ENCODE results near the gene FAF1. TPM values are rescaled to one million over a fixed set of nuclear protein-coding genes. Genes with fewer than 3 reads are reported as not detected.

The FAF1 gene
- total RNA-seq, 1 donor from 2014 or later: 82.6 TPM

DNA sequence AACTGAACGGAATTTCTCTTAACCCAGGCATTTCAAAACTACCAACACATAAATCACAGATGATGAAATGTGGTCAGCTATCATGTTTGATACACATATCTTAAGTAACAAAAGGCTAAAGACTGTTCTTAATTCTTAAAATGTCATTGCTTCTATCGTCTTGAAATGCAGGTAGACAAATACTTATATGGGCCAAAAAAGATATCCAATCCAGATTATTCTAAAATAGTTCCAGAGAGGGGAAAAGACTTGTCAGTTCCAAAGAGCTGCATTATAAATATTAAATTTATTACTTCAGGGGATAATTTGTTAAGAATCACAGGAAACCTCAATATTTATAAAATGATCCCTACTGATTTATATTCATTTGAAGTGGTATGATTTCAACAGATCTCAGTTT is 259.4 kb downstream of the FAF1 start:
- DNase-seq: no peak

DNA sequence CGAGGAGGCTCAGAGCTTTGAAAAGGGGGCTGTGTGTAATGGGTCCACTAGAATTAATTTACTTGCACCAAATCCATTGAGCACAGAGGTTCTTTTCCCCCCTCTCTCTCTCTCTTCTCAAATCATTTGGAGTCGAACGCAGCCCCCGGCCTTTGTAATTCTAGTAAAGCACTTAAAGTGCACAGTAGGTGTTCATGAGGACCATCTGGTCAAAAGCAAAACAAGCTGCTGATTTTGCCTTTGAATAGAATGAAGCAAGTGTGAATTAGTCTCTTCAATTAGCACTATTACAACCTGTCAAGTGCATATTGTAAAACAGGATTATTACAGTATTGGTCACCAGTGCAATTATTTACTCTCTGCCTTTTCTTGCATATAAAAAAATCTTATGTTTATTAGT is 259.9 kb downstream of the FAF1 start:
- DNase-seq: no peak

DNA sequence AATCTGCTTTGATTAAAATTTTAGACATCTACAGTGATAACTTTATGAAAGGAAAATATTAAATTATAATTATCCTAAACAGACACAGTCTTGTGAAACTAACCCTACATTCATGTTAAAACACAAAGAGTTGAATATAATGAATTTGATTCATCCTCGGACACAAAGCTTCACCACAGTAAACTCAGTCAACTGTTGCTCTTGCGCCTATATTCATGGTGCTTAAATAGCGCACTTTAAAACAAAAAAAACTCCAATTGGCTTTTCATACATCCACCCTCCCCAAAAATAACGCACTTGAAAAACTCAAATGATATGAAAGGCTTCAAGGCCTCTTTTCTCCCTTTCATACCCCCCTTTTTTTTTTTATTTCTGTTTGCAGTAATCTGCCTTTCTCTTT is 260.3 kb downstream of the FAF1 start:
- DNase-seq: no peak

DNA sequence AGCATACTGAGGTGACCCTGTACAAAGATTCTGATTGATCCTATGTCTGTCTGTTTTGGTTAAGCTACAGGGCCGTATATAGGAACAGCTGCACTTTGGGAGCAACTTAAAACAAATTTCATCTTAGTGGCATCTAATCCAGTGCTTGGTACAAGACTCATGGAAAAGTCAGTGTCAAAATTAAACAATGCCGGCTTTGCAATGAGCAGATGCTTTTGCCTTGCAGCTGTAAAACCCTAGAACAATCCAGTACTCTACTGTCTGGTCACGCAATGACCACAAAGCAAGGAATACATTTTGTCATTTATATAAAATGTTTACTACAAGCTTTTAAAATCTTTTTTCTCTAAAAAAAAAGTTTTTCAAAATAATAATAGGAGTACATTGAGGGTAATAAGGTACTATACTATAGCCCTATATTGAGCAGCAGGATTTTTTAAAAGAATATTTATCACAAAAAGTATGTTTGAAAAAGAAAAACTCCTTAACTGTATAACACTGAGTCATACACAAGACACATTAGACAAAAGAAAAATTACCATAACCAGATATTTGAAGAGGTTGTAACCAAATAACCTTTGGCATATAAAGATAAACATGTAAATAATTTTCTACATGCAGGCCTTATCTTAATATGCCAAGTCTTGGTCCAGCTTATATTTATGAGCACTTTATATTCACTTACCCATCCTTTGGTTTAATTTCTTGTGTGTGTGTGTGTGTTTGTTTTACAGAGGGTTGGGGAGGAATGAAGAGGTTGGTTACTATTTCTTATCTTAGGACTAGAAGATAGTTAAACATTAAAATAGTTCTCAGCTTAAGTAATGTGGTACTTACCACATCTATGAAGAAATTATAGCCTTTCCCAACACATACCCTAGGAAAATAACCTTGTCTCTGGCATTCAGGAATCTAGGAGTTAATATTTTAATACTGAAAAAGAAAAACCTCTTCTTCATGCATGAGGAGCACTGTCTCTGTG is 262.3 kb downstream of the FAF1 start:
- no peak for DNase-seq

DNA sequence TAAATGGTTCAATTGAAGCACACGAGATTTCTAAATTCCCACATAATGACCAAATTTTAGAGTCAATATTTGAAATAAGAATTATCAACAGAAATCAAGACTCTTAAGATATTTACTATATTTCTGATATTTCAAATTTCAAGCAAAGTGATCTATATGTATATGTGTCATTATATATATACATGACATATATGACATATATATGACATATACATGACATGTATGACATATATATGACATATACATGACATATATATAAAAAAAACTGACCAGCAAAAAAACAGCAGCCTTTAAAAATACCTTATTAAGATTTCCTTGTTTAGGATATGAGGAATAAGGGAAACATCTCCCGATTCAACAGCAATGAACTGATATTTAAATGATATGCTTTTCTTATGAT is 266.2 kb downstream of the FAF1 start:
- no peak for DNase-seq

DNA sequence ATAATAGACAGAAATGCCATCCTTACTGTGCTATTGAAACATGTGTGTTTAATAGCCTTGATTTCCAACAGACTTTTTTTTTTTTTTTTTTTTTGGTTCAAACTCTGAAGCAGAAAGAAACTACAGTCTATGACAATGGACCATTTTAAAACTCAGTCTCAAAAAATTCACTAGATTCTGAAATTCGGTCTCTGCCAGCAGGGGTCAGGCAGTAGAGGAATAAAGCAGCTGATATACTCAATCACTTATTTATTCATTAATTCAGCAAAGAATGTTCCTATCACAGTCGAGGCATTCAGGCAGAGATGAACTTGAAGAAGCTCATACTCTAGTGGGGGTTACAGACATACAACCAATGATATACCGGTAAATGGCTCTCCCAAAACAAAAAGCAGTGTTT is 275.9 kb downstream of the FAF1 start:
- no peak for DNase-seq

DNA sequence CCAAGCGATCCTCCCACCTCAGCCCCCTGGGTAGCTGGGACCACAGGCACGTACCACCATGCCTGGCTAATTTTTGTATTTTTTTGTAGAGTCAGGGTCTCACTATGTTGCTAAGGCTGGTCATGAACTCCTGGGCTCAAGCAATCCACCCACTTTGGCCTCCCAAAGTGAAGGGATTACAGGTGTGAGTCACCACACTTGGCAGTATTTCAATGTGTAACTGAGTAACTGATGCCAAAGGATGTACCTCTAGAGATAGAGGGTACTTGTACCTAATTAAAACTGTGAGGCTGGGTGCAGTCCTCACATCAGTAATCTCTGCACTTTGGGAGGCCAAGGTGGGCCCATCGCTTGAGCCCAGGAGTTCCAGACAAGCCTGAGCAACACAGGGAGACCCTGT is 278.1 kb downstream of the FAF1 start:
- DNase-seq: no peak

DNA sequence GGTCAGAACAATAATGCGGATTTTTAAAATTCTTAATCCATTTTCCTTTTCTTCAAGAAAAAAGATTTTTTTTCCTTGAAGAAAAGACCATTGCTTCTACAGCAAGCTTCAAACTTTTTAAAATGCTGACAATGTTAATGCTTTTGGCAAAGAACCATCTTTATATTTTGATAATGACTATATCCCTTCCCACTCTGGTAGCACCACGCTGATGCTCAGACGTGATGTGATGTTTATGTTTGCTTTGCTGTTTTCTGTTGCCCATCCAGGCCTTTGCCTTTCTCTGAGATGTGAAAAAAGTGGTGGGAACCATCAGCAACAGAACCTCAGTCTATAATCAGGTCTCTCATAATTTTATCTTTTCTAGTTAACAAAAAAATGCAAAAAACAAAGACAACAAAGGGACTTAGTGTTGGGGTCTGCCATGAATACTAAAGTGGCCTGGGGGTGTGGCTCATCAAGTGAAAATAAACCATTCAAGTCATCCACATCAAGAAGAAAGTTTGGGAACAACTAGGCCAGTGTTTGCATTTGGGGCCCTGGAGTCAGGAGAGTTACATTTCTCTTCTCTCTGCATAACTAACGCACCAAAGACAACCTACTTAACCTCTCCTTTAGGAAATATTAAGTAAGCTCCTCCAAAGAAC is 292.2 kb downstream of the FAF1 start:
- DNase-seq: no peak

DNA sequence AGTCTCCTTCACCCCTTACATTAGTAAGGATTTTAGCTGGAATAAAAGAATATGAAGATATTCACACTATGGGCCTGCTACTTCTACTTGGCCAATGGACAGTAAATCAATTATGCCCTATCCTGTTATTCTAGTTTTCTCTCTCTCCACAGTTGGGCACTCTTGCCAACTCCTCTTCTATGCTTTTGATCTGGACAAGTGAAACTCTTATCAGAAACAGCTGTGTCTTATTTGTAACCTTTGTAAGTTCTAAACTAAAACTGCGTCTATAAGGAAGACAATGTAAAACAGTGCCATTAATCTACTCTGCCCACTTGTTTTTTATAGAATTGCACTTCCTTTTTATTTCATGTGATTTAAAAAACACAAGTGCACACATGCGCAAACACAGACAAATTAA is 292.8 kb downstream of the FAF1 start:
- DNase-seq: no peak

DNA sequence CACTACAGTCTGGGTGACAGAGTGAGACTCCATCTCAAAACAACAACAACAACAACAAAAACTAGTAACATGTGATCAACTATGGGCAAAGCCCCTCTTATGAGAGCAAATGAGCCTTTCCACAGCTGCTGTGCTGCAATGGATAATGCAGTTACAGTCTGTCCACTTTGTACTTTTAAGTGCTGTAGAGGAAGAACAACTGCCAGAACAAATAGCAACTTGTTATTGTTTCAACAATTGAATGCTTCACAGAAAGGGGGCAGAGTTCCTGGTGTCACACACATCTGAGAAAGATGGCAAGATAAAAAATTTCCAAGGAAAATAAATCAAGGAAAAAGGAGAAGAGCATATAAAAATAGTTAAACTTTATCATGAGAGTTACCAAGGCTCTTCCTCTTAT is 293.2 kb downstream of the FAF1 start:
- no peak for DNase-seq

DNA sequence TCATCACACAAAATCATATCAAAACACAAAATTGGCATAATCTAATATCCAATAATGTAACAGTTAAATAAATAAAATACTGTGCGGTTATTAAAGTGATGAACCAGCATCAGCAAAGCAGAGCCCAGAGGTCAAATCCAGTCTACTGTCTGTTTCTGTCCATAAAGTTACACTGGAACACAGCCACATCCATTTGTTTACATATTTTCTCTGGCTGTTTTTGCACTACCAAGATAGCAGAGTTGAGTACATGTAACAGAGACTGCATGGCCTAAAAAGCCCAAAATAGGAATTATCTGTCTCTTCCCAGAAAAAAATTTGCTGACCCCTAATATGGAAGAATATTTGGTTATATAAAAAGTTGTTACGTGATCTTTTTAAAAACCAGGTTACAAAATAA is 294.7 kb downstream of the FAF1 start:
- DNase-seq: no peak

DNA sequence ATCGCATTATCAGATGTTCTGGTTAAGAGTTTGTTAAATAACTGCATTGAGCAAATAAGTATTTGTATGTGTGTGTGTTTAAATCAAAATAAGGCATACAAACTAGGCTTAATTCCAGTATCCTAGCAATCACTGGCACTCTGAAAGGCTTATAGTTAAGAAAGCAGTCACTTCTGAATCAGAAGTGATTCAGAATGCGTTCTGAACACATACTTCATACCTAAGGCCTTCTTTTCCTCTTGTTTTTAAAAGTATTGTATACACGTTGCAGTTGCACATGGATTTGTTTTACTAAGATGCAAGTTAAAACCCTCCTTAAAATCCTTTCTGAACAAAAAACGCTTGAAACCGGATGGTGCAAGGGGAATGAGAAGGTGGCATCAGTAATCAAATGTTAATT is 298.4 kb downstream of the FAF1 start:
- DNase-seq: no peak

DNA sequence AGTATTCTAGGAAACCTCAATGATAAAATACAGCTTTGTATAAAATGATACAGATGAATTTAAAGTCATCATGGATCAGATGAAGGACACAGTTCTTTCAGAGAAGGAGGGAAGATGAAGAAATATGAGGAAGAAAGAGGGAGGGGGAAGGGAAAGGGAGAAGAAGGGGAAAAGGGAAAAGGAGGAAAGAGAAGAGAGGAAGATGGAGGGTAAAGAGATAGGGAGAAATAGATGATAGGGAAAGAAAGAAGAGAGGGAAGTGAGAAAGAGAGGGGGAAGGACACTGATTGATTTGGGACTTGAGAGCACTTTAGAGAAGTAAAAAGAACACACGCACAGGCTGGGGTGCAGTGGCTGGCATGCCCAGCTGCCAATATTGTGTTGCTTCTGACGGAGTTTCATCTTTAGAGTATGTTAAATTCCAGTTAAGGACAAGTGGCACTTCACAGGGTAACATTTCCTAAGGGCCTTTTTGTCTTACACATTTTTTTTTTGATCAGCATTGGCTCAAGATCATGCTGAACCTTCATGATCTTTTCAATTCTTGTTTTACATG is 300.9 kb downstream of the FAF1 start:
- DNase-seq: no peak

DNA sequence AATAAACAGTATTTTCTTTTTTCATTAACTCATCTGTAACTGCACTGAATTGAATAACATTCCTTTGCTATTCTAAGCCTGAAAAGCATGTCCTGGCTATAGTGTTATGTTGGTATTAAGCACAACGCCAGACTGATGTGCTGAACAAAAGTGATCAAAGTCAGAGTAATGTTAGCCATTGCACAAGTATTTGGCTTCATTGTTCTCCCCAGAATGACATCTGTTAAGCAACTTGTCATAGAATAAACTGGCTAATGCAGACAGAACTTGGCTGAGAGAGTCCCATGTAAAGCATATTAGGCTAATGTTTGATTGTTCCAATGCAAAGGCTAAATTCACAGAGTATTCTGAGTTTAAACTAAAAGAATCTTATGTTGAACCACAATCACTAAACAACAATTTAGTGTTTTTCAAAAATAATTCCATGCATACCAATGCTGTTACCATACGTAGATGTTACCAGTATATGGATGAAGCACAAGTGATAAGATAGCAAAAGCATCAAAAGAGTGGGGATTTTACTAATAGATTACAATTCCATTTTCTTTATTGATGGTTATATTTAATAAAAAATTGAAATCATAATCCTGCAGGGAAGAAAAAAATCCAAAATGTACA is 301.5 kb downstream of the FAF1 start:
- DNase-seq: no peak

DNA sequence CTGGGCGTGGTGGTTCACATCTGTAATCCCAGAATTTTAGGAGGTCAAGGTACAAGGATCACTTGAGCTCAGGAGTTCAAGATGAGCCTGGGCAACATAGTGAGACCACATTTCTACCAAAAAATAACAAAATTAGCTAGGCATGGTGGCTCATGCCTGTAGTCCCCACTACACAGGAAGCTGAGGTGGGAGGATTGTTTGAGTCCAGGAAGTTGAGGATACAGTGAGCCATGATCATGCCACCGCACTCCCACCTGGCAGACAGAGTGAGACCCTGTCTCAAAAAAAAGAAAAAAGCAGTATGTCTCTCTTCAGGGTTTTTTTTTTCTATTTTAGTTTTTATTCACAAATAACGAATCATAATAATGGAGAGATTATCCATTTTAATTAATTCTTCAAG is 303.1 kb downstream of the FAF1 start:
- no peak for DNase-seq

DNA sequence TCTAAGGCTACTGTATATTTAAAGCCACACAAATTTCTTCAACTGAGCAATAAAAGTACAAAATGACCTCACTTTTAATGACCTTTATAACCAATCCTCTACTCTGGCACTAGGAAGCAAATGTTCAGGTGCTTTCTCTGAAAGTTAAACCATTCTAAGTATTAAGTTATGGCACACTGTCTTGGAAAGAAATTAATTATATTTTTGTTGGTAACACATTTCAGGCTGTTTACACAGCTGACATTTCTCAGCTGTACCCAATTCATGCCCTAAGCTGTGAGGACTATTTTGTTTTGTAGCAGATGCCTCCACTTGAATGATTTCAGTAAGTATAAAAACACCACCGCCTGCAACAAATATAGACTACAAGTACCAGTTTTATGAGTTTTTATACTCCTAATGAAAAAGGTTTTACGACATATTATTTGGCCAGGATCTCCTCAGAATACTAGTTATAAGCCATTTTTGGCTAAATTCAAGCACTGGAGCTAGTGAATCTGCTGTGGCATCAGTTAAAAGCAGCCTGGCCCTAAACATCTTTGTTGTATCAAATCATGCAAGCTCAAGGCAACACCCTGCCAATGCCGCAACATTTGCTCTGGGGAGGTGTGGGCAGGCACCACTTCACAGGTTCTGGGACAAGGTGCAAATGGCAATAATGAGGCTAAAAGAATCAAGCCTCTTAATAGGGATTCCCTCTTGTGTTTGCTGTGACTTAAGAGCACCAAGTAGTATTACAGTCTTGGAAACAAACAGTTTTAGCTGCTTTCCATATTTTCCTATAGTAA is 308.4 kb downstream of the FAF1 start:
- DNase-seq: no peak

DNA sequence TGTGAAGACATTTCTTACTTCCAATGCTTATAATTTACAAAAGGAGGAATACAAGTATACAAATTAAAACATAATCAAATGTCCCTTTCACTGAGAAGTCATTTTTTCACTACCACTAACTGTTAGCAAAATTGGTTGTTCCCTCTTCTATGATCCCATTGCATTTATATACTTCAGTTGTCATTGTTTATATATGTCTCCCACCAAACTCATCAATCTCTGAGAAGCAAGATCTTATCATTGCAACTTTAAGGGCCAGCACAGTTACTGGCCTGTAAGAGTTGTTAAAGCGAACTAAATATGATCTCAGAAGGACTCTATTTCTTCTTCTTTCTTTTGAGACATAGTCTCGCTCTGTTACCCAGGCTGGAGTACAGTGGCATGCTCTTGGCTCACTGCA is 313.5 kb downstream of the FAF1 start:
- DNase-seq: no peak

DNA sequence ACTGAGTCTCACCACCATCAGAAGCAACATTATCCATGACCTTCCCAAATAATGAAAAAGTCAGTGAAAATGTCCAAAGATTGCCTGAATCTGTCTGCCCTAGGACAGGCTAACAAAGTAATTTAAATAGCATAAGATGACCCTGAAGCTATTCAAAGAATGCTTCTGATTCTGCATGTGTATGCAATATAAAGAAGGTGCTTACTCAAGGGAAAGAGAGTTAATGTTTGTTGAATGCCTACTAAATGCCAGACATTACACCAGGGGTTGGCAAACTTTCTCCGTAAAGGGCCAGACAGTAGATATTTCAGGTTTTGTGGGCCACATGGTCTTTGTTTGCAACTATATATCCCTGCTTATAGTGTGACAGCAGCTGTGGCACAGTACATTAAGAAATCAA is 314.9 kb downstream of the FAF1 start:
- no peak for DNase-seq

DNA sequence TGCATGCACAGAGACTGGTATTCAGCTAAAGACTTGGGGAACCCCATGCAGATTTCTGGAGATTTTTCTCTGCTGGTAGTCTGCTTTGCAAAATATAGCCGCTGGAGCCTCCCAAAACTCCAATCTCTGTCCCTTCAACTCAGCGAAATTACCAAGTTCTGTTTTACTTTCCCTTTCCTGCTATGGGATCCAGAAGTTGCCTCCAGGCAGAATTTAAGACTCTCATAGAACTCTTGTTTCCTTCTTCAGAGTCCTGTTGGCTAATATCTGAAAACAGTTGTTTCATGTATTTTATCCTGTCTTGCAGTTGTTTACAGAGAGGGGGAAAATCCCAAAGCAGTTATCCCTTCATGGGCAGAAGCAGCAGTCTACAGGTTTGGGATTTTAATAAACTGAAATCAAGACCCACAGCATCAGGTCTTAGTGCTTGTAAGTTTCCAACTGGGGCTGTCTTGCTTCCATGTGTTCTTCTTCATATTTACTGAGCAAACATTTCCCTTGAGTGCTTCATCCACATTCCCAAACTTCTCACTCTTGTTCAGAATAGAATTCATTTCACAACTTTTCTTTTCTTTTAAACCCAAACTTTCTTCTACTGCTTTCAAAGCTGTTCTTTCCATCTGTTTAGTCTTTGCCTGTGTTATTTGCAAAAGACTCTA is 315.5 kb downstream of the FAF1 start:
- DNase-seq: no peak

DNA sequence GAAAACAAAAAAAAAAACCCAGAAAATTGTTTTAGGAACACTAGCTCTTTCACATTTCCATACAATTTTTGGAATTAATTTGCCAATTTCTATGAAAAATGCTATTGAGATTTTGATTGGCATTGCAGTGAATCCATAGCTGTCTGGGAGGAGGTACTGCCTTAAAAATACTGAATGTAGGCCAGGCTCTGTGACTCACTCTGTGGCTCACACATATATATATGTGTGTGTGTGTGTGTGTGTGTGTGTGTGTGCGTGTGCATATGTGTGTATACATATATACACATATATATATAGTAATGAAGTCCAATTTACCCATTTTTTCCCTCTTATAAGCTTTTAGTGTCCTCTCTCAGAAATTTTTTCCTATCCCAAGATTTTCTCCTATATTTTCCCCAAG is 322.6 kb downstream of the FAF1 start:
- no peak for DNase-seq

DNA sequence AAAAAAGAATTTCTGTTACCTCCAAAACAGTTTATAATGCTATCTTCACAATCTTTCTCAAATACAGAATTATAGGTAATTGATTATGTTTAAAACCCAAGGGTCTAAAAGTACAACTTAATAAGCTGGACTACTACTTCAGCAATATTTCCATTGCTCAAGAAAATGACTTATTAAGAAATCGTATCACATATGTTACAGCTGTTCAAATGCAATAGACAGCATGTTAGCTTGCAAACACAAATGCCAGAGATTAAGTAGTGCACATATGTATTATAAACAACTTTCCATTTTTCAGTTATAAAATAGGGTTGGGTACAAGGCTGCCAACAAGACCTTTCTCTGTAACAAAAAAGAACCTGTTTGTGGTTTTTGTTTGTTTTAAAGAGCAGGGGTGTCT is 325.8 kb downstream of the FAF1 start:
- DNase-seq: no peak

DNA sequence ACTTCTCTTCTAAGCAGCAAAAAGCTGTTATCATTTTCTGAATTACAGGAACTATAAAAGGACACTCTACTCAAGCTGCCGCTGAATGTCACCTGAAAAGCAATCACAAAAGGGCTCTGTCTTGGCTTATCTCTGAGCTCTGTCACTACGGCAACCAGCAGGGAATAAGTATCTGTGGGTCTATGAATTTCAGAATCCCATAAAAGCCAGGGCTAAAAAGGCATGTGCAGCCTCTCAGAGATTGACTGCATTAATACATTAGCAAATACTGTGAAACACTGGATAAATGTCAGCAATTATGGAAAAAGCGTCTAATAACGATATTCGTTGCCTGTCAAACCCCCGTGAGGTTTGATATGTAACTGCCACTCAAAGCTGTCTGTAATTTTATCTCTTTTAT is 326.6 kb downstream of the FAF1 start:
- DNase-seq: no peak
